ENCODE results near the gene KLHL33. TPM values are rescaled to one million over a fixed set of nuclear protein-coding genes. Genes with fewer than 3 reads are reported as not detected.

Gene KLHL33
- total RNA-seq, 1 donor from 2014 or later, result 0.53 TPM

DNA sequence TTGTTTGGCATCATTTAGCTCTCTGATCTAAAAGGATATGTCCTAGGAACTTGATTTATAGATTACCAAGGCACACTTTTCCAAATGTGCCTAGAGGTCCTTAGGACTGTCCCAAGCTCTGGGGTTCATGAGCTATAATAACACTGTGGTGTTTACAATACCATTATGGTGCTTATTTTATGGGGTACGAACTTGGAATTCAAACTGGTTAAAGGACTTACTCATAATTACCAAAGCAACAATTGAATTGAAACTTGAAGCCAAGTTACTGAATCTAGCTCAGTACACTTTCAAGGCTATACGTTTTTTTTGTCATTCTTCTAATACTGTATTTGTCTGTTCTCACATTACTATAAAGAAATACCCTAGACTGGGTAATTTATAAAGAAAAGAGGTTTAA, 13.1 kb downstream of the KLHL33 start:
- TF ChIP-seq, protein P1, sequence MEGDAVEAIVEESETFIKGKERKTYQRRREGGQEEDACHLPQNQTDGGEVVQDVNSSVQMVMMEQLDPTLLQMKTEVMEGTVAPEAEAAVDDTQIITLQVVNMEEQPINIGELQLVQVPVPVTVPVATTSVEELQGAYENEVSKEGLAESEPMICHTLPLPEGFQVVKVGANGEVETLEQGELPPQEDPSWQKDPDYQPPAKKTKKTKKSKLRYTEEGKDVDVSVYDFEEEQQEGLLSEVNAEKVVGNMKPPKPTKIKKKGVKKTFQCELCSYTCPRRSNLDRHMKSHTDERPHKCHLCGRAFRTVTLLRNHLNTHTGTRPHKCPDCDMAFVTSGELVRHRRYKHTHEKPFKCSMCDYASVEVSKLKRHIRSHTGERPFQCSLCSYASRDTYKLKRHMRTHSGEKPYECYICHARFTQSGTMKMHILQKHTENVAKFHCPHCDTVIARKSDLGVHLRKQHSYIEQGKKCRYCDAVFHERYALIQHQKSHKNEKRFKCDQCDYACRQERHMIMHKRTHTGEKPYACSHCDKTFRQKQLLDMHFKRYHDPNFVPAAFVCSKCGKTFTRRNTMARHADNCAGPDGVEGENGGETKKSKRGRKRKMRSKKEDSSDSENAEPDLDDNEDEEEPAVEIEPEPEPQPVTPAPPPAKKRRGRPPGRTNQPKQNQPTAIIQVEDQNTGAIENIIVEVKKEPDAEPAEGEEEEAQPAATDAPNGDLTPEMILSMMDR (IDR thresholded peaks at IDR 0.05), result no peak
- Mint-ChIP-seq H3K9me3 (no peaks in the 10 kb centered on the region), H3K4me3 (no peak overlapping the region), H3K4me1 (peaks cover 28% of the 10 kb centered on the region), H3K36me3 (ENCODE audit: low read depth) (no peaks in the 10 kb centered on the region), H3K27me3 (no peaks in the 10 kb centered on the region), H3K27ac (no peak overlapping the region)
- DNase-seq (no peak), ATAC-seq (ENCODE audit: low read depth) (no peak)
- ChIA-PET CTCF (interaction anchor here (0.7 to 1.1 kb wide), 2 partner anchors 8 to 10 kb away, joined by 3 read pairs; partner anchors contain the start of gene TEP1), POLR2A (interaction anchor here (0.6 to 1.3 kb wide), 3 partner anchors 10 to 39 kb away, joined by 3 to 4 read pairs (median 4); partner anchors contain the start of genes PIP4P1 and TEP1)
- intact Hi-C loops (cut with micrococcal nuclease), result no loop called here

DNA sequence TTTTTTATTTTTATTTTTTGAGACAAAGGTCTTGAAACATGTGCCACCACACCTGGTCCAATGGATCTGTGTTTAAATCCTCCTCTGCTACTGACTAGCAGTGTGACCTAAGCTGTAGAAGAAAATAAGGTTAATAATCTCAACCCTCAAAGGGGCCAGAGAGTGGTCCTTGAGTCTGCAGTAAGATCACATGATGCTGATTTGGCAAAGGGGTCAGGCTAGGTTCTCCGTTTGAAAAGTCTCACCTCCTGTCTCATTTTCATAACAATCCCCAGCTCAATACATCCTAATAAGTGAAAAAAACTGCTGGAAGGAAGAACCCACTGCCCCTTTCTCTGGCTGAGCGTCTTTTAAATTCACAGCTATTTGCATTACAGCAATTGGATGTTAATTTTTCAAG, 14.7 kb downstream of the KLHL33 start:
- POLR2A ChIA-PET, result interaction anchor here (0.7 to 1.5 kb wide), 2 partner anchors 15 to 43 kb away, joined by 3 read pairs; no protein-coding TSS in a partner anchor
- no peaks in the 10 kb centered on the region for H3K9me3 Mint-ChIP-seq
- CTCF ChIA-PET, result no interaction called here
- TF ChIP-seq, protein P1 (IDR thresholded peaks at IDR 0.05), result no peak
- H3K4me1 Mint-ChIP-seq, result peaks cover 19% of the 10 kb centered on the region
- DNase-seq (no peak), ATAC-seq (ENCODE audit: low read depth) (no peak)
- intact Hi-C loops (cut with micrococcal nuclease), result no loop called here
- H3K36me3 Mint-ChIP-seq (ENCODE audit: low read depth), result no peaks in the 10 kb centered on the region
- no peaks in the 10 kb centered on the region for H3K27me3 Mint-ChIP-seq
- H3K4me3 Mint-ChIP-seq, result no peak overlapping the region
- H3K27ac Mint-ChIP-seq, result no peak overlapping the region

DNA sequence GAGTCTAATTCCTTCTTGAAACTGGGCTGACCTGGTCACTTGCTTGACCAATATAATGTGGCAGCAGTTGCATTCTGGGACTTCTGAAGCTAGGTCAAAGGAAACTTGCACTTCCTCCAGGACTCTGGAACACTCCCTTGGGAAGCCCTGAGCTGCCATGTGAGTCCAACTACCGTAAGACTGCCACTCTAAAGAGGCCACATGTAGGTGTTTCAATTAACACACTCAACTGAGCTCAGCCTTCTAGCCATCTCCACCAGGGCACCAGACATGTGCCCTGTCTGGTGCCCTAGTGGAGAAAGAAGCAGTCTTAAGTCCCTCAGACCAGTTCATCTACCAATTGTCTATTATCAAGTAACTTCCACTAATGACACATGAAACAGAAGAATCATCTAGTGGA, 16.5 kb downstream of the KLHL33 start:
- no peak overlapping the region for H3K4me3 Mint-ChIP-seq
- H3K9me3 Mint-ChIP-seq, result no peaks in the 10 kb centered on the region
- DNase-seq, result no peak
- no peaks in the 10 kb centered on the region for H3K27me3 Mint-ChIP-seq
- H3K36me3 Mint-ChIP-seq (ENCODE audit: low read depth), result no peaks in the 10 kb centered on the region
- intact Hi-C loops (cut with micrococcal nuclease), result no loop called here
- no peak for ATAC-seq (ENCODE audit: low read depth)
- H3K27ac Mint-ChIP-seq, result peak overlapping the region; percentile 18
- POLR2A ChIA-PET, result no interaction called here
- H3K4me1 Mint-ChIP-seq, result peaks cover 19% of the 10 kb centered on the region
- CTCF ChIA-PET, result no interaction called here
- TF ChIP-seq, protein P1 (IDR thresholded peaks at IDR 0.05), result no peak

DNA sequence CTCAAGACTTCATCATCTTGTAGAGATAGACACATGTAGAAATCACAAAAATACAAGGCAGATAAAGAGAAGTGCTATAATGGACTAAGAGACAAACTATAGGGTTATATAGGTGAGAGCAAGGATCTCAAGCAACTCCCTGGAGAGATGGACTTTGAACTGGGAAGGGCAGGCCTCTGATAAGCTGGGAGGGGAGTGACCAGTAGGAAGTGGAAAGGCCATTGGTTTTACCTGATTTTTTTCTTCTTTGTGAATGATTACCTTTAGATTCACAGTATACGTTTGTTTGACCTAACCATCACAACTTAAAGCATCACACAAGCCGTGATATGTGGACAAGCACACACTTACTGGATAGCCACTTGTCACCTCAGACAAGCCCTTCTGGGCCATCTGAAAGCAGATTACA, 17.5 kb downstream of the KLHL33 start:
- CTCF ChIA-PET, result interaction anchor here (1.8 kb wide), 1 partner anchor 37 kb away, joined by 5 read pairs; the partner anchor contains the start of genes APEX1 and OSGEP
- Mint-ChIP-seq H3K27ac (no peak overlapping the region), H3K9me3 (no peaks in the 10 kb centered on the region), H3K36me3 (ENCODE audit: low read depth) (peaks cover 2% of the 10 kb centered on the region), H3K27me3 (no peaks in the 10 kb centered on the region), H3K4me1 (peaks cover 28% of the 10 kb centered on the region), H3K4me3 (no peak overlapping the region)
- ATAC-seq (ENCODE audit: low read depth) (no peak), DNase-seq (no peak)
- intact Hi-C loops (cut with micrococcal nuclease), result no loop called here
- TF ChIP-seq, protein P1 (IDR thresholded peaks at IDR 0.05), result no peak
- POLR2A ChIA-PET, result no interaction called here

DNA sequence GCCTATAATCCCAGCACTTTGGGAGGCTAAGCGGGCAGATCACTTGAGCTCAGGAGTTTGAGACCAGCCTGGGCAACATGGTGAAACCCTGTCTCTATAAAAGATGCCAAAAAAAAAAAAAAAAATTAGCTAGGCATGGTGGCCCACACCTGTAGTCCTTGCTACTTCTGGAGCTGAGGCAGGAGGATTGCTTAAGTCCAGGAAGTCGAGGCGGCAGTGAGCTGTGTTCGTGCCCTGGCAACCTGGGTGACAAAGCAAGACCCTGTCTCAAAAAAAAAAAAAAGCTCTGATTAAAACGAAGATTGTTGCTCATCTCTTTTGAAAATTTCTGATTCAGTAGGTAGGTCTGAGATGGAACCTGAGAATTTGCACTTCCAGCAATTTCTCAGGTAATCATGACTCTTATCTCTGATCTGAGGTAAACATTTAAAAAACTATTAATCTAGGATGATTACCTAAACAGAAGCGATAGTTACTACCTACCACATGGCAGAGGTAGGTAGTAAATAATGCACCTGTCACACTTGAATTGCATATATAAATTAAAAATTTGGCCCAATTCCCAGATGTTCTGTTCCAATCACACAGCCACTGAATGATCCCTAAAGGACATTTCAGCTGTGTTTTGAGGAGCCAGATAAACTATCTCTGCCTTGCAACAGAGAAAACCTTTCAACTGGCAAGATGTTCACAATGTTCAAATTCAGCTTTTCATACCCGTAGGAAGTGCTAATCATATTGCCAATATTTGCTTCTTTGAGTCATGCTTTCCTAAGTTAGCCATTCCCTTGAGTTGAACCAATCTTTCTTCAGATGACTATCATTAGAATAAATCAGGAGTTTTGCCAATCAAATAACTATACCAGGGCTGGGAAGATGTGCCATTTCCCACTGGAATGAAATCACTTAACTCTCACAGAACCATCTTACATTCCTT, 18.4 kb downstream of the KLHL33 start:
- intact Hi-C loops (cut with micrococcal nuclease), result no loop called here
- TF ChIP-seq, protein P1 (IDR thresholded peaks at IDR 0.05), result no peak
- ChIA-PET POLR2A (interaction anchor here (0.6 to 1.0 kb wide), 3 partner anchors 10 to 75 kb away, joined by 3 read pairs; partner anchors contain the start of gene PNP), CTCF (interaction anchor here (0.7 to 1.8 kb wide), 3 partner anchors 38 to 193 kb away, joined by 3 to 5 read pairs (median 4); partner anchors contain the start of genes APEX1 and OSGEP)
- no peaks in the 10 kb centered on the region for H3K27me3 Mint-ChIP-seq
- H3K36me3 Mint-ChIP-seq (ENCODE audit: low read depth), result peaks cover 9% of the 10 kb centered on the region
- H3K27ac Mint-ChIP-seq, result no peak overlapping the region
- ATAC-seq (ENCODE audit: low read depth) (no peak), DNase-seq (no peak)
- H3K4me3 Mint-ChIP-seq, result no peak overlapping the region
- no peaks in the 10 kb centered on the region for H3K9me3 Mint-ChIP-seq
- H3K4me1 Mint-ChIP-seq, result peaks cover 26% of the 10 kb centered on the region

All from activated B cell treated with CpG ODN at 0.5 μM for 24 hours (primary cell).